Natural killer cell (primary cell): Measurements from ENCODE around the gene PARD3B. TPM values are rescaled to one million over a fixed set of nuclear protein-coding genes. Genes with fewer than 3 reads are reported as not detected.

ENCODE experiments used
- ATAC-seq, 3 donors: fragments of 150-1000 bp in 2 of 3; fragments of 200-7000 bp in 1 of 3; cut with Tn5 transposase; 1 replicate in 1 of 3; 2 replicates in 2 of 3; pipeline ENCODE4 v1.10.0; 2021; ENCODE audit warnings: mild to moderate bottlenecking in 2 of 3, moderate library complexity in 2 of 3
- DNase-seq, 2 donors: peaks; one replicate each; pipeline versions ENCODE4 v3.0.0 to v3.0.0-alpha.2; 2013 to 2021; ENCODE audit warnings: mixed read lengths in 1 of 2
- H3K27ac ChIP-seq: one replicate; pipeline ENCODE4 v1.5.1; 2013; ENCODE audit warnings: mild to moderate bottlenecking, low read length
- H3K27me3 ChIP-seq: one replicate; pipeline ENCODE4 v1.6.1; 2013; ENCODE audit warnings: low read length; ENCODE audit not compliant: control insufficient read depth, insufficient read depth
- H3K36me3 ChIP-seq: one replicate; pipeline ENCODE4 v1.6.1; 2013; ENCODE audit warnings: low read length; ENCODE audit not compliant: control insufficient read depth, insufficient read depth
- H3K4me1 ChIP-seq: one replicate; pipeline ENCODE4 v1.6.1; 2013; ENCODE audit warnings: low read length; ENCODE audit not compliant: control insufficient read depth, insufficient read depth
- H3K4me3 ChIP-seq: one replicate; pipeline ENCODE4 v1.5.1; 2013; ENCODE audit warnings: low read length
- H3K9me3 ChIP-seq: one replicate; pipeline ENCODE4 v1.6.1; 2013; ENCODE audit warnings: low read length; ENCODE audit not compliant: control insufficient read depth, insufficient read depth
- H3K27ac Mint-ChIP-seq, 2 donors: one replicate each; pipeline ENCODE4 v1.8.0; 2022; ENCODE audit warnings: mild to moderate bottlenecking in 2 of 2, mixed read lengths in 2 of 2, moderate library complexity in 1 of 2
- H3K27me3 Mint-ChIP-seq, 2 donors: one replicate each; pipeline ENCODE4 v1.8.0; 2022; ENCODE audit warnings: low read depth in 2 of 2, mixed read lengths in 2 of 2
- H3K36me3 Mint-ChIP-seq: one replicate; pipeline ENCODE4 v1.8.0; 2022; ENCODE audit warnings: mixed read lengths
- H3K4me1 Mint-ChIP-seq, 2 donors: one replicate each; pipeline ENCODE4 v1.8.0; 2022; ENCODE audit warnings: mixed read lengths in 2 of 2
- H3K4me3 Mint-ChIP-seq: one replicate; pipeline ENCODE4 v1.8.0; 2022; ENCODE audit warnings: mild to moderate bottlenecking, moderate library complexity, mixed read lengths
- H3K9me3 Mint-ChIP-seq, 2 donors: one replicate each; pipeline ENCODE4 v1.8.0; 2022; ENCODE audit warnings: mixed read lengths in 2 of 2
- WGBS: methylation state at CpG from one replicate; pipeline ENCODE4 v1.1.7; 2013; ENCODE audit warnings: missing lambda C conversion rate; ENCODE audit not compliant: insufficient coverage; 5-methylcytosine and 5-hydroxymethylcytosine counted together
- intact Hi-C: fragments of 100-400 bp; cut with micrococcal nuclease; formaldehyde crosslinking; loops from one replicate; pipeline ENCODE4 v1.14.2; 2022
- total RNA-seq, 4 donors: library from RNA; stranded (reverse); fragments of 120-200 nt in 1 of 4; gene quantifications; one replicate each; pipeline versions ENCODE4 v1.2.3 to v1.2.4, GENCODE V29; 2013 to 2022
- TF ChIP-seq, protein P1 (sequence below): fragments of 200-600 bp; IDR thresholded peaks from one replicate; pipeline ENCODE4 v1.8.0; 2022; ENCODE audit warnings: antibody characterized with exemption

The PARD3B gene
- total RNA-seq, 3 donors from 2014 or later (not counting 1 experiment from before 2014, with no cell fraction given): 0.13 to 0.45 TPM; not detected in 1

DNA sequence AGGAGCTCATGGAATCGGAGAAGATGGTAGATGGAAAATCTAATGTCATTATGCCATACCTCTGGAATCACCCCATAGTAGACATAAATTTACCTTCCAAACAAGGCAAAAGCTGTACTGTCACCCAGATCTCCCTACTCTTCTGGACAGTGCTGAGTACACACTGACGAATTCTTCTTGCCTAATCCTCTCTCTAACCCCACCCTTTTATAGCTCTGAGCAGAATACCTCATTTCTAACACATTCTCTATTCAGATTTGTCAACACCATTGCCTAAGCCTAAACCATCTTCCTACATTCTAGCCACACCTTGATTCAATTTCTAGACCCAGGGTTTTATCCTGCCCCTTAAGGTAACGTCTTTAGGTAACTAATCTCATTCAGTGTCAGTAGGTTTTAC, 816.0 kb downstream of the PARD3B start:
- no peaks in the 10 kb centered on the region for H3K9me3 ChIP-seq
- peaks cover 0 to 6% of the 10 kb centered on the region in 2 donors for H3K27me3 Mint-ChIP-seq
- H3K27me3 ChIP-seq: no peaks in the 10 kb centered on the region
- DNase-seq (no peak), ATAC-seq (no peak)
- H3K4me1 Mint-ChIP-seq: no peaks in the 10 kb centered on the region
- H3K27ac Mint-ChIP-seq: no peak overlapping the region
- TF ChIP-seq, protein P1, sequence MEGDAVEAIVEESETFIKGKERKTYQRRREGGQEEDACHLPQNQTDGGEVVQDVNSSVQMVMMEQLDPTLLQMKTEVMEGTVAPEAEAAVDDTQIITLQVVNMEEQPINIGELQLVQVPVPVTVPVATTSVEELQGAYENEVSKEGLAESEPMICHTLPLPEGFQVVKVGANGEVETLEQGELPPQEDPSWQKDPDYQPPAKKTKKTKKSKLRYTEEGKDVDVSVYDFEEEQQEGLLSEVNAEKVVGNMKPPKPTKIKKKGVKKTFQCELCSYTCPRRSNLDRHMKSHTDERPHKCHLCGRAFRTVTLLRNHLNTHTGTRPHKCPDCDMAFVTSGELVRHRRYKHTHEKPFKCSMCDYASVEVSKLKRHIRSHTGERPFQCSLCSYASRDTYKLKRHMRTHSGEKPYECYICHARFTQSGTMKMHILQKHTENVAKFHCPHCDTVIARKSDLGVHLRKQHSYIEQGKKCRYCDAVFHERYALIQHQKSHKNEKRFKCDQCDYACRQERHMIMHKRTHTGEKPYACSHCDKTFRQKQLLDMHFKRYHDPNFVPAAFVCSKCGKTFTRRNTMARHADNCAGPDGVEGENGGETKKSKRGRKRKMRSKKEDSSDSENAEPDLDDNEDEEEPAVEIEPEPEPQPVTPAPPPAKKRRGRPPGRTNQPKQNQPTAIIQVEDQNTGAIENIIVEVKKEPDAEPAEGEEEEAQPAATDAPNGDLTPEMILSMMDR: no peak
- no peak overlapping the region for H3K4me3 ChIP-seq
- no peaks in the 10 kb centered on the region for H3K36me3 ChIP-seq
- no peak overlapping the region for H3K4me3 Mint-ChIP-seq
- no peak overlapping the region for H3K27ac ChIP-seq
- 67% methylated on average over 2 of the region's 3 CpGs for WGBS
- intact Hi-C loops: no loop called here
- no peaks in the 10 kb centered on the region for H3K36me3 Mint-ChIP-seq
- H3K4me1 ChIP-seq: no peaks in the 10 kb centered on the region
- peaks cover 0 to 4% of the 10 kb centered on the region in 2 donors for H3K9me3 Mint-ChIP-seq

DNA sequence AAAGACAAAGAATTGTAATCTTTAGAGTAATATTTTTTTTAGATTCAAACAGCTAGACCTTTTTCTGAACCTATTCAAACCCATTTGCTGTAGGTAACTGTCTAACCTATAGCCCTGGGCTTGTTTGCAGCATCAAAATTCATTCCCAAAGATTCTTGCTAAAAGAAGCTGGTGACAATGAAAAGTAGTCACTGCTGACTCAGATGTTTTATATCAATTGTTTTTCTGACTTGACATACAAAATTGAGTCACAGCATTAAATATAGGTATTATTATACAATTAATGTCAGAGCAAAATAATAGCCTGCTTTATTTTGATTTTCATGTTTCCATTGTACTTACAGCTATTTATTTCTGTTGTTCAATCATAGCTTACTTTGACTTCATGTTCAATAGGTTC, 816.7 kb downstream of the PARD3B start:
- Histone ChIP-seq H3K9me3 (no peaks in the 10 kb centered on the region), H3K27me3 (no peaks in the 10 kb centered on the region), H3K4me3 (no peak overlapping the region), H3K27ac (no peak overlapping the region), H3K4me1 (no peaks in the 10 kb centered on the region), H3K36me3 (no peaks in the 10 kb centered on the region)
- TF ChIP-seq, protein P1: no peak
- no peaks in the 10 kb centered on the region for H3K36me3 Mint-ChIP-seq
- ATAC-seq: no peak
- H3K27me3 Mint-ChIP-seq: peaks cover 0 to 6% of the 10 kb centered on the region in 2 donors
- H3K9me3 Mint-ChIP-seq: peaks cover 0 to 4% of the 10 kb centered on the region in 2 donors
- no peak overlapping the region for H3K27ac Mint-ChIP-seq
- DNase-seq: no peak
- no peaks in the 10 kb centered on the region for H3K4me1 Mint-ChIP-seq
- no peak overlapping the region for H3K4me3 Mint-ChIP-seq
- intact Hi-C loops: no loop called here

DNA sequence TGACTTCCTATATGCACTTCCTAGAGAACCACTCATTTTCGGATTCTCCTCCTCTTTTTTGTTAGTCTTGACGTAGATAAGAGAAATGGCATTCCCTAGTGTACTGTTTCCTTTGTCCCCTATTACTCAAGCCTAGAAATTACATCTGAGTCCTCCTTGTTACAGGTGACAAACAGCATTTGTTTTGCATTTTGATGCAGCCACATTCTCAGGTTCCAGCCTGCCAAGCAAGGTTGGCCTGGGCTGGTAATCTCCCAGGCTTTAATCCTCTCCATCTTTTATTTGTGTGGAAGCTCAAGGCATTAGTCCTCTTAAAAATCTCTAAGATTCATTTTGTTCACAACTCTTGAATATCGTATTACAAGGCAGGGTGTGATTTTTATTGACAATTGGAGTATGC, 819.0 kb downstream of the PARD3B start:
- Histone ChIP-seq H3K27ac (no peak overlapping the region), H3K36me3 (no peaks in the 10 kb centered on the region), H3K4me1 (no peaks in the 10 kb centered on the region), H3K4me3 (no peak overlapping the region), H3K27me3 (no peaks in the 10 kb centered on the region), H3K9me3 (no peaks in the 10 kb centered on the region)
- intact Hi-C loops: no loop called here
- ATAC-seq: no peak
- Mint-ChIP-seq H3K27me3 (peaks cover 0 to 6% of the 10 kb centered on the region in 2 donors), H3K4me1 (no peaks in the 10 kb centered on the region), H3K9me3 (peaks cover 0 to 4% of the 10 kb centered on the region in 2 donors), H3K36me3 (no peaks in the 10 kb centered on the region), H3K27ac (no peak overlapping the region), H3K4me3 (no peak overlapping the region)
- TF ChIP-seq, protein P1: no peak
- 86% methylated on average over 2 of the region's 3 CpGs for WGBS
- no peak for DNase-seq

DNA sequence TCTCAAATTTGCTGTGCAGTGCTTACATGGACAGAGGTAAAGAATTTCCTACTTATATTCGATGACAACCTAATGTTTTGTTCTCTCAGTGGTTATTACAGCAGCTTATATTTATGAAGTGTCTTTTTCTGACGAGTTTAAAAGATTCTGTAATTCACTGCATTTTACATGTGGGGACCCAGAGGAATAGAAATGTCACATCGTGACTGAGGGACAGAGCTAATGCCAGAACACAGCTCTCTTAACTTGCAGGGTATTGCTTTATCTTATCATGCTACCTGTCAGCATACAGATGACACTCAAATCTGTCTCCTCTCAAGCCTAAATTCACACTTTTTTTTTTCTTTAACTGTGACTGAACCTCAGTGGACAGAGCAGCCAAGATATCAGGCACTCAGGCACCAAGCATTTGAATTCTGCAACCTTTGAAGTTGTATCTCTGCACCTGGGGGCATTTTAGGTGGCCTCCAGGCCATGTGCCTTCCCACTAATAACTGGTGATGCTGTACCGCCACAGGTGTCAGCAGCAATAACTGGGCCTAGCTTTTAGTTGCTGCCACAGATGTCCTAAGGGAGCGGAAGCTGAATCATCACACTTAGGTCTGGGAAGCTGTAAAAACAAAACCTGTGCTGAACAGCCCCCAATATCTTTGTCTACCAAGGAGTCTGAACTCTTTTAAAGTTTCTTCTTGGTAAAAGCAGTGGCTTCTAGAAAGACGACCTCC, 821.2 kb downstream of the PARD3B start:
- no peaks in the 10 kb centered on the region for H3K36me3 Mint-ChIP-seq
- Histone ChIP-seq H3K27ac (no peak overlapping the region), H3K36me3 (no peaks in the 10 kb centered on the region), H3K4me3 (no peak overlapping the region), H3K9me3 (no peaks in the 10 kb centered on the region), H3K4me1 (no peaks in the 10 kb centered on the region), H3K27me3 (no peaks in the 10 kb centered on the region)
- TF ChIP-seq, protein P1: no peak
- H3K9me3 Mint-ChIP-seq: no peaks in the 10 kb centered on the region
- DNase-seq (no peak), ATAC-seq (no peak)
- H3K27ac Mint-ChIP-seq: no peak overlapping the region
- no peaks in the 10 kb centered on the region for H3K4me1 Mint-ChIP-seq
- WGBS: 84% methylated on average over 5 of the region's 6 CpGs
- H3K4me3 Mint-ChIP-seq: no peak overlapping the region
- intact Hi-C loops: no loop called here
- no peaks in the 10 kb centered on the region for H3K27me3 Mint-ChIP-seq
